IPS DF 6.9 (cell line): ENCODE data around the gene RAB34.

ENCODE experiments used
- DNase-seq: peaks from one replicate; pipeline ENCODE4 v3.0.0-alpha.2; 2013; ENCODE audit warnings: low read depth, low spot score
- H3K27ac ChIP-seq: one replicate; pipeline ENCODE4 v1.5.1; 2013; ENCODE audit warnings: low read length, control low read depth
- H3K27me3 ChIP-seq: 2 replicates; pipeline ENCODE4 v1.6.1; 2013; ENCODE audit warnings: mild to moderate bottlenecking, low read length; ENCODE audit not compliant: control insufficient read depth, insufficient read depth
- H3K36me3 ChIP-seq: 2 replicates; pipeline ENCODE4 v1.6.1; 2013; ENCODE audit warnings: low read length; ENCODE audit not compliant: control insufficient read depth, insufficient read depth
- H3K4me1 ChIP-seq: 2 replicates; pipeline ENCODE4 v1.6.1; 2013; ENCODE audit warnings: low read length; ENCODE audit not compliant: control insufficient read depth, insufficient read depth
- H3K4me3 ChIP-seq: 2 replicates; pipeline ENCODE4 v1.5.1; 2013; ENCODE audit warnings: mild to moderate bottlenecking, low read length
- H3K9me3 ChIP-seq: 2 replicates; pipeline ENCODE4 v1.6.1; 2013; ENCODE audit warnings: low read length, inconsistent platforms; ENCODE audit not compliant: control insufficient read depth, insufficient read depth
- WGBS: extraction: QIAGEN DNeasy Blood & Tissue Kit; methylation state at CpG from one replicate; pipeline ENCODE4 v1.1.7; 2013; ENCODE audit warnings: mixed read lengths, missing lambda C conversion rate; ENCODE audit not compliant: insufficient read length, insufficient coverage; 5-methylcytosine and 5-hydroxymethylcytosine counted together

Gene RAB34

DNA sequence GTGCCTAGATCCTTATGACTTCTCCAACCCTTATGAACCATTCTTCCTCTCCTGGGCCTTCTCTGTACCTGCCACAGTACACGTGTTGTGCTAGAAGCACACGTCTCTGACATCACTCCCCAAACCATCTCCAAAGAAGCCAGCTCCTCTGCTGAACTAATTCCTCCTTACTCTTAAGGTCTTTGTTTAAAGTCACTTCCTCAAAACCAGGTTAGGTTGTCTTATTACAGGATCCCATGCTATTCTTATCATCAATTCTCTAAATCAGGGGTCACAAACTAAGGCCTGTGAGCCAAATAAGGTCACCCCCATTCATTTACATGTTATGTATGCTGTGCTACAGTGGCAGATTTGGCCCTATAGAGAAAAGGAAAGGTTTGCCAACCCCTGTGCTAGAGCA is 51.7 kb downstream of the RAB34 start:
- WGBS, result no CpG with 5 or more reads among the region's 2 CpGs
- peaks cover under 1% of the 10 kb centered on the region; the same call in 1 of the 2 replicates for H3K36me3 ChIP-seq

More for the DNA sequence above, 51.7 kb downstream of the RAB34 start:
- Histone ChIP-seq H3K27me3 (no peaks in the 10 kb centered on the region), H3K9me3 (no peaks in the 10 kb centered on the region), H3K4me3 (no peak overlapping the region), H3K4me1 (no peaks in the 10 kb centered on the region), H3K27ac (no peak overlapping the region)
- no peak for DNase-seq
